Activated CD8-positive, alpha-beta T cell treated with anti-CD3 and anti-CD28 coated beads, Interleukin-2, amount 10 ng/mL, durations not matched to agents 7 days and 5 days (primary cell): ENCODE data around the gene TLE4. TPM values are rescaled to one million over a fixed set of nuclear protein-coding genes. Genes with fewer than 3 reads are reported as not detected.

Experiments used
- ATAC-seq: fragments of 150-1000 bp; cut with Tn5 transposase; one replicate; pipeline ENCODE4 v1.10.0; 2021; ENCODE audit warnings: moderate library complexity
- CTCF ChIA-PET: fragments of 350-600 bp; sonication (Branson Sonifier 250); formaldehyde crosslinking; loops from one replicate; lab custom pipeline; 2021; ENCODE audit warnings: antibody characterized with exemption; lab: Charles Lee
- POLR2A ChIA-PET: fragments of 350-600 bp; sonication (Branson Sonifier 250); formaldehyde crosslinking; loops from one replicate; lab custom pipeline; 2021; ENCODE audit warnings: antibody characterized with exemption; lab: Charles Lee
- DNase-seq: peaks from one replicate; pipeline ENCODE4 v3.0.0-alpha.2; 2020
- H3K27ac Mint-ChIP-seq: one replicate; pipeline ENCODE4 v1.8.0; 2021; ENCODE audit warnings: mild to moderate bottlenecking, mixed read lengths
- H3K27me3 Mint-ChIP-seq: one replicate; pipeline ENCODE4 v1.8.0; 2021; ENCODE audit warnings: low read depth, mixed read lengths
- H3K36me3 Mint-ChIP-seq: one replicate; pipeline ENCODE4 v1.8.0; 2021; ENCODE audit warnings: low read depth, mixed read lengths
- H3K4me1 Mint-ChIP-seq: one replicate; pipeline ENCODE4 v1.8.0; 2021; ENCODE audit warnings: low read depth, mixed read lengths
- H3K4me3 Mint-ChIP-seq: one replicate; pipeline ENCODE4 v1.8.0; 2021; ENCODE audit warnings: mild to moderate bottlenecking, mixed read lengths
- H3K9me3 Mint-ChIP-seq: one replicate; pipeline ENCODE4 v1.8.0; 2022; ENCODE audit warnings: mixed read lengths; ENCODE audit not compliant: insufficient read depth
- total RNA-seq, 2 experiments: library from RNA; stranded (reverse); gene quantifications; one replicate each; pipeline ENCODE4 v1.2.3, GENCODE V29; 2021

The TLE4 gene
- total RNA-seq, 2 experiments from 2014 or later = 47.7 to 51.8 TPM

DNA sequence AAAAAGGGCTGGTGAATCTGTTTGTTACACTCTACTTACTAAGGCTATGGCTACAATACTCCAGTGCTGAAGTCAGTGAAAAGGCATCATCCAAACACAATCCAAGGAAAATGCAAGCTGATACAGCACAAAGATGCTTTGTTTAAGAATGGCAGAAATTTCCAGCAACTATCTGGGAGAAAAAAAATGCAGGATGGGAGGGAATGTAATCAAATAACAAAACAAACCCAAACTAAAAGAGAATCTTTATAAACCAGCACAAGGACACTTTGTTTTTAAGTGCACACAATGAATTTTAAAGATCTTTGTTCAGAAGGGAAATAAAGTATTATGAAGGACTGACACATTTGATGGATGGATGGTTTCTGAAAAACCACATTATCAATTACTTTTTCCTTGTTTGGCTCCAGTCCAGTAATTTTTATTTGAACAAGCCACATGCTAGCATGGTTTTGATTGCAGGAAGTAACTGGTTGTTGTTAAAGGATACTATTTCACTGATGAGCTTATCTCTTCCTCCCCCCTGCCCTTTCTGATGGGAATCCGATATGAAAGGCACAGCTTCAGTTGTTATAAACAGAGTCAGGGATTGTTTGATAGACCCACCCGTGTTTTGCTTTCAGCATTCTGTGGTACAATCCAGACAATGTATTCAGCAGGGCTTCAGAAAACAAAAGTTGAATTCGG lies 12.1 kb upstream of the TLE4 start:
- H3K36me3 Mint-ChIP-seq = no peaks in the 10 kb centered on the region
- H3K9me3 Mint-ChIP-seq = no peaks in the 10 kb centered on the region
- no peaks in the 10 kb centered on the region for H3K27me3 Mint-ChIP-seq
- H3K4me1 Mint-ChIP-seq = peaks cover 4% of the 10 kb centered on the region
- H3K27ac Mint-ChIP-seq = no peak overlapping the region
- CTCF ChIA-PET = no interaction called here
- POLR2A ChIA-PET = no interaction called here
- no peak for ATAC-seq
- H3K4me3 Mint-ChIP-seq = no peak overlapping the region
- no peak for DNase-seq

- H3K4me3 Mint-ChIP-seq = no peak overlapping the region
- no peaks in the 10 kb centered on the region for H3K27me3 Mint-ChIP-seq
- H3K27ac Mint-ChIP-seq = no peak overlapping the region
- H3K9me3 Mint-ChIP-seq = no peaks in the 10 kb centered on the region
- no peaks in the 10 kb centered on the region for H3K36me3 Mint-ChIP-seq
- CTCF ChIA-PET = no interaction called here
- DNase-seq (no peak), ATAC-seq (no peak)
- peaks cover 10% of the 10 kb centered on the region for H3K4me1 Mint-ChIP-seq
- POLR2A ChIA-PET = no interaction called here
Measured at GRCh38 chr9:79562749-79563386, 8.9 kb upstream of the TLE4 start.

- POLR2A ChIA-PET = no interaction called here
- Mint-ChIP-seq H3K27me3 (no peaks in the 10 kb centered on the region), H3K4me1 (peaks cover 10% of the 10 kb centered on the region), H3K9me3 (no peaks in the 10 kb centered on the region), H3K36me3 (no peaks in the 10 kb centered on the region), H3K27ac (no peak overlapping the region), H3K4me3 (no peak overlapping the region)
- CTCF ChIA-PET = no interaction called here
- ATAC-seq (no peak), DNase-seq (no peak)
Measured at GRCh38 chr9:79564105-79564504, 7.7 kb upstream of the TLE4 start.

DNA sequence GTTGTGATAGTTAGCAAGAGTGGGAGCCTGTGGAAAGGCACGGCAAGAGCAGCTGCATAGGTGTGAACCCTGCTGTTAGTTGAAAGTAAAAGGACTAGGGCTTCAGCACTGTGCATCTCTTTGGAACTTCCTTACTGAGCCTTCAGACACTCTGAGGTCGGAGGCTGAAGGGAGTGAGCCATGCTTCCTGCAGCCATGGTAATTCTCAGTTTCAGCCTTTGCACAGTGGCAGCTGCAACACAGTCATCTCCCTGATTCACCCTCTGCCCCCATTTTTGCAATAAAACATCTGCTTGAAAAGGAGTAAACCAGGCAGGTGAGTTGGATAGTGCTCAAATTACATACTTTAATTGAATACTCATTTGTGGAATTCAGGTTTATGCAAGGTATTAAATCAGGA lies 6.5 kb upstream of the TLE4 start:
- ATAC-seq (peak; percentile 50), DNase-seq (peak; percentile 37)
- no peaks in the 10 kb centered on the region for H3K9me3 Mint-ChIP-seq
- no peak overlapping the region for H3K27ac Mint-ChIP-seq
- H3K4me1 Mint-ChIP-seq = peaks cover 15% of the 10 kb centered on the region
- peaks cover 2% of the 10 kb centered on the region for H3K27me3 Mint-ChIP-seq
- CTCF ChIA-PET = interaction anchor here (0.7 kb wide), 1 partner anchor 100 kb away, joined by 3 read pairs; no protein-coding TSS in a partner anchor
- no peaks in the 10 kb centered on the region for H3K36me3 Mint-ChIP-seq
- H3K4me3 Mint-ChIP-seq = no peak overlapping the region
- POLR2A ChIA-PET = no interaction called here

DNA sequence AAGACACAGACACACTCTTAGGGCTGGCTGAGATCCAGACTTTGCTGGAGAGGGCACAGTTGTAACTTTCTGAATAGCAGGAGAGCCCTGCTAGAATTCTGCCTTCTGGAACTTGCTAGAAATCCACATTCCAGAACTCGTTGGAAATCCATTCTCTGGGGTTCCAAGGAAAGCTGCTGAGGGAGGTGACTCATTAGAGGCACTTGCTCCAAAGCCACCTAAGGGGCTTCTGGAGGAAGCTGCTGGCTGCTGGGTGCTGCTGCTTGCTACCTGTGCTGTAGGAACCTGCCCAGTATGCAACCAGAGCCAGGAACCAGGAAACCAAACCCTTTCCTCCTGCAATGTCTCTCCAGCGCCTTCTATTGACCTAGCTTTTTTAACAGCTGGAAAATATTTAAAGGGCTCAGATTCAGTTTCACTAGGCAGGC lies 4.1 kb upstream of the TLE4 start:
- Mint-ChIP-seq H3K27ac (no peak overlapping the region), H3K36me3 (no peaks in the 10 kb centered on the region), H3K9me3 (no peaks in the 10 kb centered on the region), H3K4me1 (peaks cover 17% of the 10 kb centered on the region), H3K4me3 (no peak overlapping the region), H3K27me3 (peaks cover 2% of the 10 kb centered on the region)
- POLR2A ChIA-PET = no interaction called here
- no peak for DNase-seq
- ATAC-seq = no peak
- CTCF ChIA-PET = interaction anchor here (0.7 to 2.4 kb wide), 4 partner anchors 89 to 179 kb away, joined by 3 to 8 read pairs (median 6); no protein-coding TSS in a partner anchor

- H3K27ac Mint-ChIP-seq = no peak overlapping the region
- POLR2A ChIA-PET = no interaction called here
- CTCF ChIA-PET = interaction anchor here (0.7 to 2.4 kb wide), 4 partner anchors 90 to 180 kb away, joined by 3 to 8 read pairs (median 6); no protein-coding TSS in a partner anchor
- peaks cover 2% of the 10 kb centered on the region for H3K27me3 Mint-ChIP-seq
- peaks cover 17% of the 10 kb centered on the region for H3K4me1 Mint-ChIP-seq
- H3K36me3 Mint-ChIP-seq = peaks cover under 1% of the 10 kb centered on the region
- DNase-seq (no peak), ATAC-seq (no peak)
- H3K9me3 Mint-ChIP-seq = no peaks in the 10 kb centered on the region
- H3K4me3 Mint-ChIP-seq = no peak overlapping the region
Measured at GRCh38 chr9:79568337-79569101, 3.2 kb upstream of the TLE4 start.

DNA sequence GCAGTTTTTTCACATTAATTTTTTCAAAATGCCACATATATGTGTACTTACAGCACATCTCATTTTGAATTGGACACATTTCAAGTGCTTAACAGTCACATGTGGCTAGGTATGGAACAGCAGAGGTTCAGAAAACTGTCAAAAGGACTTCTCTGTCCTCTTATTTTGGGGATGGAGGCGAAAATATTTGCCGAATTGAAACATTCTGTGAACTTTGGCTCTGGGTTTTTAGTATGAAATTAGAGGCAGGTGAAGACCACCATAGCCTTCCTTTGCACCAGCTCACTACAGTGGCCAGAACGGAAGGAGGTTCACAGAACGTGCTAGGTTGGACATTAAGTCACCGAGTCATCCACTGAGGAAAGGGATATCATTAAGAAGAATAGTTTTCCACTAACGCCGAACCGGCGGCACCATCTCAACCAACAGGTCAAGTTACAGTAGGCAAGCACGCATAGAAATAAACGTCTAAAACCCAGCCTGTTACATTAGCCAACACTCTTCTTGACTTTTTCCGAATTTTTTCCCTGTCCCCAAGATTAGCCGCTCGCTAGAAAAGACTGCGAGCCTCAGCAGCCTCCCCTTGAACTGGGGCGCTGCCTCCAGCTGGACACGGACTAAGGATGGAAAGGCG lies 1.8 kb upstream of the TLE4 start:
- ATAC-seq = no peak
- H3K36me3 Mint-ChIP-seq = peaks cover 13% of the 10 kb centered on the region
- H3K27me3 Mint-ChIP-seq = peaks cover 2% of the 10 kb centered on the region
- ChIA-PET POLR2A (interaction anchor here (0.6 to 0.9 kb wide), 2 partner anchors 21 to 1132 kb away, joined by 3 read pairs; no protein-coding TSS in a partner anchor), CTCF (interaction anchor here (0.7 kb wide), 1 partner anchor 440 kb away, joined by 3 read pairs; no protein-coding TSS in a partner anchor)
- H3K9me3 Mint-ChIP-seq = no peaks in the 10 kb centered on the region
- no peak overlapping the region for H3K27ac Mint-ChIP-seq
- H3K4me3 Mint-ChIP-seq = no peak overlapping the region
- H3K4me1 Mint-ChIP-seq = peaks cover 26% of the 10 kb centered on the region
- DNase-seq = no peak

- DNase-seq (peak; percentile 63), ATAC-seq (no peak)
- H3K9me3 Mint-ChIP-seq = no peaks in the 10 kb centered on the region
- ChIA-PET CTCF (interaction anchor here (1.0 to 1.4 kb wide), 3 partner anchors 13 to 92 kb away, joined by 3 to 4 read pairs (median 4); no protein-coding TSS in a partner anchor), POLR2A (interaction anchor here (0.6 to 2.2 kb wide), 19 partner anchors 13 to 314 kb away, joined by 3 to 50 read pairs (median 5); no protein-coding TSS in a partner anchor)
- H3K27me3 Mint-ChIP-seq = peaks cover 2% of the 10 kb centered on the region
- H3K36me3 Mint-ChIP-seq = peaks cover 17% of the 10 kb centered on the region
- H3K4me3 Mint-ChIP-seq = no peak overlapping the region
- H3K27ac Mint-ChIP-seq = no peak overlapping the region
- H3K4me1 Mint-ChIP-seq = peaks cover 24% of the 10 kb centered on the region
Measured at GRCh38 chr9:79570448-79571308, 1.1 kb upstream of the TLE4 start.

GRCh38 chr9:79572032-79572607 lies 355 bp downstream of the TLE4 start:
- Mint-ChIP-seq H3K4me3 (no peak overlapping the region), H3K36me3 (peaks cover 28% of the 10 kb centered on the region), H3K27me3 (peaks cover 2% of the 10 kb centered on the region), H3K9me3 (no peaks in the 10 kb centered on the region), H3K4me1 (peaks cover 33% of the 10 kb centered on the region), H3K27ac (no peak overlapping the region)
- DNase-seq (no peak), ATAC-seq (peak; percentile 1)
- ChIA-PET POLR2A (interaction anchor here (0.6 to 2.2 kb wide), 26 partner anchors 11 to 1280 kb away, joined by 3 to 50 read pairs (median 4); no protein-coding TSS in a partner anchor), CTCF (interaction anchor here (0.8 to 1.4 kb wide), 5 partner anchors 10 to 115 kb away, joined by 3 to 6 read pairs (median 4); no protein-coding TSS in a partner anchor)
